Measurements from ENCODE around the gene BLACAT1. TPM values are rescaled to one million over a fixed set of nuclear protein-coding genes. Genes with fewer than 3 reads are reported as not detected.

Gene BLACAT1
- total and polyA plus RNA-seq, 2 of the 13 experiments (the other 11 are each of a cell fraction or from before 2014, with no cell fraction given) = 1.2 to 2.8 TPM

GRCh38 chr1:205444300-205444930 is 11.4 kb downstream of the BLACAT1 start:
- Histone ChIP-seq H3K9me3 (ENCODE audit: low read length) (no peaks in the 10 kb centered on the region), H3K79me2 (ENCODE audit: insufficient read depth, low read length) (peaks cover 21% of the 10 kb centered on the region), H3K36me3 (replicated peaks in 1 of 2; ENCODE audit: control insufficient read depth in 1 of 2, insufficient read depth in 2 of 2, low read length in 2 of 2) (no peaks in the 10 kb centered on the region; a peak in 1 of 5 replicates), H3K4me3 (replicated peaks in 1 of 3; ENCODE audit: insufficient read depth in 1 of 3, low read depth in 2 of 3, low read length in 3 of 3) (no peak overlapping the region), H3K4me1 (ENCODE audit: insufficient read depth, low read length) (peaks cover 92% of the 10 kb centered on the region), H3K9ac (ENCODE audit: insufficient read depth, low read depth, low read length) (no peak overlapping the region), H3K27ac (ENCODE audit: extremely low read length, insufficient read depth, low read length) (no peak overlapping the region), H2AFZ (ENCODE audit: low read length) (no peak overlapping the region), H3K4me2 (ENCODE audit: low read depth, low read length) (no peak overlapping the region), H3K27me3 (ENCODE audit: control insufficient read depth in 1 of 2, insufficient read depth in 2 of 2, low read length in 2 of 2) (no peaks in the 10 kb centered on the region), H4K20me1 (ENCODE audit: insufficient read depth, low read length) (peaks cover 7% of the 10 kb centered on the region; the same call in 1 of the 2 replicates)
- ATAC-seq (no peak), FAIRE-seq (no peak), DNase-seq (ENCODE audit: low spot score) (no peak)
- POLR2A ChIA-PET = no interaction called here
- WGBS (ENCODE audit: low lambda C conversion rate) = 95% methylated on average over 7 of the region's 10 CpGs
- CTCF ChIA-PET (ENCODE audit: low intra/inter-chr PET ratio, low total read pairs) = no interaction called here
- in situ Hi-C loops (cut with HindIII; ENCODE audit: extremely low pct_ligation_motif_present, low pct_unique_long_range_greater_than_20kb) (no loop called here), intact Hi-C loops (cut with micrococcal nuclease; ENCODE audit: unreplicated experiment) (no loop called here)
- no peak for TF ChIP-seq FUBP1 (CRISPR knock-in tag; IDR thresholded peaks at IDR 0.05; ENCODE audit: borderline replicate concordance)
- no TSS peak for BruUV-seq (replicated peaks)

GRCh38 chr1:205443585-205444299 is 12.1 kb downstream of the BLACAT1 start:
- 79% methylated on average over 3 of the region's 7 CpGs for WGBS (ENCODE audit: low lambda C conversion rate)
- Histone ChIP-seq H3K9ac (ENCODE audit: insufficient read depth, low read depth, low read length) (no peak overlapping the region), H3K4me2 (ENCODE audit: low read depth, low read length) (no peak overlapping the region), H2AFZ (ENCODE audit: low read length) (no peak overlapping the region), H3K36me3 (replicated peaks in 1 of 2; ENCODE audit: control insufficient read depth in 1 of 2, insufficient read depth in 2 of 2, low read length in 2 of 2) (no peaks in the 10 kb centered on the region; a peak in 1 of 5 replicates), H3K9me3 (ENCODE audit: low read length) (no peaks in the 10 kb centered on the region), H4K20me1 (ENCODE audit: insufficient read depth, low read length) (peaks cover 7% of the 10 kb centered on the region; the same call in 1 of the 2 replicates), H3K27ac (ENCODE audit: extremely low read length, insufficient read depth, low read length) (no peak overlapping the region), H3K79me2 (ENCODE audit: insufficient read depth, low read length) (peaks cover 14% of the 10 kb centered on the region), H3K27me3 (ENCODE audit: control insufficient read depth in 1 of 2, insufficient read depth in 2 of 2, low read length in 2 of 2) (no peaks in the 10 kb centered on the region), H3K4me3 (replicated peaks in 1 of 3; ENCODE audit: insufficient read depth in 1 of 3, low read depth in 2 of 3, low read length in 3 of 3) (no peak overlapping the region), H3K4me1 (ENCODE audit: insufficient read depth, low read length) (peaks cover 95% of the 10 kb centered on the region)
- FAIRE-seq (no peak), DNase-seq (ENCODE audit: low spot score) (no peak), ATAC-seq (no peak)
- peak; percentile 18; the same call in 1 of the 2 replicates for TF ChIP-seq POLR2G (IDR thresholded peaks at IDR 0.05; ENCODE audit: low read depth, low read length)
- TF ChIP-seq RBFOX2 (IDR thresholded peaks at IDR 0.05; ENCODE audit: low read depth, low read length) = peak; percentile 51; the same call in 1 of the 2 replicates
- TF ChIP-seq RORA (CRISPR knock-in tag; IDR thresholded peaks at IDR 0.05) = no peak
- in situ Hi-C loops (cut with HindIII; ENCODE audit: extremely low pct_ligation_motif_present, low pct_unique_long_range_greater_than_20kb) (no loop called here), intact Hi-C loops (cut with micrococcal nuclease; ENCODE audit: unreplicated experiment) (no loop called here)
- CTCF ChIA-PET (ENCODE audit: low intra/inter-chr PET ratio, low total read pairs) = no interaction called here
- POLR2A ChIA-PET = no interaction called here
- BruUV-seq (replicated peaks) = no TSS peak

All from HepG2 (cell line).